Activated CD4-positive, alpha-beta T cell treated with anti-CD3 and anti-CD28 coated beads, Interleukin-10, Interleukin-2, amounts not matched to agents 100 ng/mL and 50 ng/mL, durations not matched to agents 16 hours and 8 hours (primary cell): ENCODE measurements around the gene LIPC.

Source experiments
- DNase-seq: peaks from one replicate; pipeline ENCODE4 v3.0.0-alpha.2; 2020

LIPC gene

DNA sequence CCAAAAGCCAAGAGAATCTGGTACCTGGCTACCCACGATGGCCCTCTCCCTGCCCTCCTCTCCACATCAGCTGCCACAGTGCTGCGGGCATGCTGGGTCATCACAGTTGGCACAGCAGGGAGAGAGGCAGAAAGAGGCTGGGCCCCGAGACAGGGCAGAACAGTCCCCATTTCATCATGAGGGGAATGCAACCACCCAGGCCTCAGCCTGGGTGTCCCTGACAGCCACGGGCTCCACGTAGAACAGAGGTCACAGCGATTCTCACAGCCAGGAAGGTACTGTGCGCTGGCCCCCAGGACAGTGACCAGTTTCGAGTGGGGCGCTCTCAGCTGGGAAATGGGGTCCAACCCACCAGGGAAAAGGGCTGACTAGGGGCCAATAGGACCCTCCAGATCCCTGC lies 6.3 kb downstream of the LIPC start:
- no peak for DNase-seq

DNA sequence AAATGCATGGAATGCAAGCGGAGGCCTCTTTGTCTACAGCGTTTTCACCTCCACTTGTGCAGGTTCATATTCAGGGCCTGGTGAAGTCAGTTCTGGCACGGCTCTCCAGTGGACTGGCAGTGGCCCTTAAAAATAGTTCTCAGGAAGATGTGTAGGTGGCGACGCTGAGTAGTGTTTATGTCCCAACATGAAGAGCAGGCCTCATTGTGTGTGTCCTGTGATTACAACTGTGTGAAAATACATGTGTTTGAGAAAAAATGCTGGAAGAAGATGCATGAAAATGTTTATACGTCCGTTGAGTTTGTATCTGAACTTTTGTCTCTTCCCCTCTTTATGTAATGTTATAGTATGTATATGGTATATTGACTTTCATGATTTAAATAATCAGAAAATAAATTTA lies 7.2 kb downstream of the LIPC start:
- peak; percentile 47 for DNase-seq

DNA sequence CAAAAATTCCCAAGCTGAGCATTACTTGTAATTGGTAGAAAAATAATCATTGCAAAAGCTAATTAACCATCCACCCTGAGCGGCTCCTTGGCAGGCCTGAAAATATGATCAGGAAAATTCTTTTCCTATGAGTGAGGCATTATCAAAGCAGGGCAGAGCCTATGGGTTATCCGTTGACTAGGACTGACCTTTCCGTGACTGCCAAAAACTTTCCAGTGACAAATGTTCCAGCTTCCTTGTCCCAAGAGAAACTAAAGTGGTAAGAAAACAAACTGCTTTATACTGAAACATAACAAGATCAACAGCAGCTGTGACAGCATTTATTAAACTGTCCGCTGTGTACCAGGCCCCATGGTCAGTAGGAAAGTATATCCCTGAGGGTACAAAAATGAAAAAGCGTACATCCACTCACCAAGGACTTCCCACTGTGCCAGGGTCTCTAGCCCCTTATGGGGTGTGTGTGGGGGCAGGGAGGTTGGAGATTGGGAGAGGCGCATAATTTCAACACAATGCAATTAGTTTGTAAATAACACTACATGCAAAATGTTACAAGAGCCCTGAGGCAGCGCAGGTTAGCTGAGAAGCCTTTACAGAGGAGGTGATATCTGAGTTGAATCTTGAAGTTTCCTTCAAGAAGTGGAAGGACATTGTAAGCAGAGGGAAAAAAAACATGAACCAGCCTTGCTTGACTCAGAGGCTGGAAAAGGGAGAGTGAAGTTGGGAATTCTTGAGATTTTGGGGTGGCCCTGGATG lies 8.5 kb downstream of the LIPC start:
- no peak for DNase-seq

DNA sequence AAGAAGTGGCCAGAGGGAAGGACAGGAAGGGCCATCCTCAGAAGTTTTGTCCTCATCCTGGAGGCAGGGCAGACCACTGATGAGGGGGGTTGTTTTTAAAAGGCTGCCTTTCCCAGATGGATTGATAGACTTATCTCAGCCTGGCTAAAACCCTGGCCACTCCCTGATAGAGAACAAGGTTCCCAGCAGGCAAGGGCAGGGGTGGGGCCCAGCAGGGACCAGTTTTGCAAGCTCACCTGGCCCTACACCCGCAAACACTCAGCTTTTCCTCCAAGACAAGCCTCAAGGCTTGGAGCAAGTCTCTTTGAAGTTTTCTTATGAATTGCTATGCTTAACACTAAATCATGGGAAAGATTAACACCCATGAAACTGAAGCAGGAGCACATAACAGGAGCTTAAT lies 9.1 kb downstream of the LIPC start:
- DNase-seq, result no peak

DNA sequence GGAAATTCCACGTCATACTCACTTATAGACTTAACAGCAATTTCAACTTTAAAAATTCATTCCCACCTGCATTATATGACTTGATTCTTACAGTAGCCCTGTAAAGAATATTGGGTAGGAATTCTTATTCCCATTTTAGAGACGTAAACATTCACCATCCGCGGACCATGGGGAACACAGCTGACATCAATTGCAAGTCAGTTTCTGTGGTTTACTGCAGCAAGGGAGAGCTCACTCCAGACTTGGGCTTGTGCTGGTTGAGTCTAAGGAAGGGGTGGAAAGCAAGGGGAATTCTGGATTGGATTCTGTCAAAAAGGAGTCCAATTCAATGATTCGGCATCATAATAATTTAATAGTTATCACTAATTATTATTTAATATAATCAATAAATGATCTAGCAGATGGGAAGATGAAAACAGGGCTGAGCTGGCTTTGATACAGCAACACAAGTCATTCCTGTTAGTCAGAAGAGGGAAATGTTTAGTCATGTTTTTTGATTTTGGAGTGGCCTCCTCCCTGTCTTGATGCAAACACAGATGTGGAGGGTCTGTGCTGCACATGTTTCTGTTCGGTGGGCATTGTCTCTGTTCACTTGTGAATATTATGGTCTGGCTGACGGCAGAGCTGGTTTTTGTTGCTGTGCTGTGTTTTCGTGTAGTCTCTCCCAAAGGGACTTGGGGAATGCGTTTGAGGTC lies 9.7 kb downstream of the LIPC start:
- no peak for DNase-seq

DNA sequence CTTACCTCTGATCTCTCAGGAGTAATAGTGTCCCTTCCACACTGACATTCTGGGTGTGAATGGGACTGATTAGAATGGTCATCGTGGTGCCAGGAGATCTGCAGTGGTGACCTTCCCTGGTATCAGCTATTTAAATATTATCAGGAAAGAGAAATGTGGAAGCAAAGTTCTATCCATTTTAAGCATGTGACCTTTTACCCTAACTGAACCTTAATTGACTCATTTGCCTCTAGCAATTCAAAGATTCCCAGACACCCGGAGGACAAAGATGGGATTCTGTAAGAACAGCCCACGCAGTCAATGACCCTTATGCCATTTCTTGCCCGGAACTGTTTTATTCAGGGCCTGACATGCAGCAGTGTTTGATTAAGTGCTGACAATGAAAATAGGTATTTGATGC lies 10.3 kb downstream of the LIPC start:
- no peak for DNase-seq

DNA sequence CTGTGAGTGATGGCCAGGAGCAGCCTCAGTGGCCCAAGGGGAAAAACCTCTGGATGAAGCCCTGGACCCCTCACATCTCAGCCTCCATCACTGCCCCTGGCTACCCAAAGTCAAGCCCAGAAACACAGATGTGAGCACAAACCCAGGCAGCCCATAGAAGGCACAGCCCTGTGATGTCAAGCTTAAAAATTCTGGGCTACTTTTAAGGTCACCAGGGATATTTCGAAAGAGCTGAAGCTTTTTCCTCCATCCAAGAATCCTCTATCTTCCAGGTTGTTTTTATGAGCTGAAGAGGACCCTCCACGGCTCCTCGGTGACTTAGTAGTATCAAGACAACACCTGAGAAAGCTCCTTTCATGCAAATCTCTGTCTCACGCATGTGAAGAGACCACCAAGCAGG lies 11.5 kb downstream of the LIPC start:
- DNase-seq, result no peak

DNA sequence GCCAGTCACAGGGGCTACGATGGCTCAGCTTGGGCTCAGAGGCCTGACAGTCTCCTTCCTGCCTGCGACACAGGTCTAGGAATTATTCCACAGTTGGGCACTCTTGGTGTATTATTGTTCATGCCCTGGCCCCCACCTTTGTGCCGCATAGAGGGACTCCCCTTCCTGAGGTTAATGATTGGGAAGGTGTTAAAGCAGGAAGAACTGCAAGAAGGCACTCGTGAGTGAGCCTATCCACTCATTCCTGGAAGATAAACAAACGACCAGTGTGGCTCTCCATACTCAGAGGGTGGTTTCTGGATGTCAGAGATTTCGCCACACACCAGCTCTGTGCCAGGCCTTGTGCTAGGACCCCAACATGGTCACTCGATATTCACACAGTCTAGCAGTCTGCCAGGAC lies 12.3 kb downstream of the LIPC start:
- no peak for DNase-seq

DNA sequence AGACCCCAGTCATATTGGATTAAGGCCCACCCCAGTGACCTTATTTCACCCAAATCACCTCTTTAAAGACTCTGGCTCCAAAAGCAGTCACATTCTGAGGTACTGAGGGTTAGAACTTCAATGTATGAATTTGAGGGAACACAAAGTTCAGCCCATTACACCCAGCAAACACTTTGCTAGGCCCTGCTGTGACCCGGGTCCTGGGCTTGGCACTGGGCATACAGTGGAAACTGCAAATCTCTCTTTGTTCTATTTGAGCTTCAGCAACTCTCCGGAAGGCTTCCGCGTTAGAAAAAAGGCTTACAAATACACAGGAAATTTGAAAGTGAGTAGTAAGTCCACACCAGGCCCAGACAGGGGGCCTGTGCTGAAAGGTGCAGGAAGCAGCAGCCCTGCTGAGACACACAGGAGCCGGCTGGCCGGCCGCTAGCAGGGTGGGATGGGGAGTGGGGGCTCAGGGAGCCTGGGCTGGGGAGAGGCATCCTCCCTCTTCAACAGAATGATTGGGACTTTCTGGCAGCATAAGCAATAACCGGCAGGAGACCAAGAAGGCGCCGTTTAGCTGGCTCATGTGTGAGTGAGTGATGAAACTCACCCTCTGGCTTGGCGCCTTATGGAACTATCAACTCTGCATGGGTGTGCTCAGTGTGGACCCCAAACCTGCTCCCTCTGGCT lies 13.0 kb downstream of the LIPC start:
- DNase-seq, result no peak

DNA sequence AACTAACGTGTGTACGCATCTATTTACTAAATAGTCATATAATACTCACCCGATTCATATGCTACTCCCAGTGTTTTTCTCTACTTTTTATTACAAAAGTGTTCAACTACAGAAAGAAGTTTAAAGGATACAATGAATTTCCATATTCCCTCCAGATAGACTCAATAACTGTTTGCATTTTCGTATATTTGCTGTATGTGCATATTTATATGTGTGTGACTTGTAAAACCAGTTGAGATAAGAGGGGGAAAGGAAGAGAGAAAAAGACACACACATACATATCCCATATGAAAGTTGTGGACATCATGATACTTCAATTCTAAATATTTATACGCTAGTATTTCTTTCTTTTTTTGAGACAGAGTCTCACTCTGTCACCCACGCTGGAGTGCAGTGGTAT lies 14.1 kb downstream of the LIPC start:
- no peak for DNase-seq

DNA sequence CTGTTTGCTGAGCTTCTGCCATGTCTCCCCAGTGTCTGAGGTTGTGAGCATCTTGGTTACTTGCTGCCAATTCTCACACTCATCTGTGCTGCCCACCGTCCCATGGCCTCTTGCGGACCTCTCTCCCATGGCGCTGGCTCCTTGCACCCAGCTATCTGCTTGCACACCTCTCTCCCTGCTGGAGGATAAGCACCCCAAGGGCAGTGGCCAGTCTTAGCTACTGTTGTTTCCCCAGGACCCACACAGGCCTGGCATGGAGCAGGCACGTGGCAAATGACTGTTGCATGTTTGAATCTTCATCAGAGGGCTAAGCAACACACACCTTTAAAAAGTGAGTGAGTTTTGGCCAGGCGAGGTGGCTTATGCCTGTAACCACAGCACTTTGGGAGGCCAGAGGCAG lies 14.7 kb downstream of the LIPC start:
- no peak for DNase-seq

DNA sequence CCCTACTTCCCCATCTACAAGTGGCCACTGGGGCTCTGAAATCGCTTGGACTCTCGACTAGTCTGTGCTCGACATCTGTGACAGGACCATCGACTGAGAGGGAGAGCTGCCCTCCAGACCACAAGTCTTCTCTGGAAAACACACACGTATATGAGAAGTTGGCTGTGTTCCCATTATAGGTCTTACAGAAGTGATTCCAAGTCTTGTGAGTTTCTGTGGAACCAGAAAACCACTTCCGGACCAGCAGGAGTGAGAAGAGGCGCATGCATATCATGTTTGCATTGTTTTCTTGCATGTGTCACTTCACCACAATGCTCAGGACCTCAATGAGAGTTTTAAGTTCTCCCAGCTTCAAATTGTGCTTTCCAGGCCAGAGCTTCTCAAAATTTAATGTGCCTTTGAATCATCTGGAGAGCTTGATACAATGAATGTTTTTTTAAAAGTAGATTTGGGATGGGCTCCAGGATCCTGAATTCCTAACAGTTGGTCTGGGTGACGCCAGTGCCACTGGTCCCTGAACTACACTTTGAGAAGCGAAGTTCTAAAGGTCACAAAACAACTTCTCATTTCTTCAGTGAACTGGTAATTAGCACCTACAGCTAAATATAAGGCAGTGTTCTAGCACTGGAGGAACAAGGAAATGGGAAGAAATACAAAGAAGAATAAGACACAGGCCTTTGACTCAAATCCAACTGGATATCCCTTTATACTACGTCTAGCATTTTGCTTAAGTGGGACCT lies 15.7 kb downstream of the LIPC start:
- no peak for DNase-seq

DNA sequence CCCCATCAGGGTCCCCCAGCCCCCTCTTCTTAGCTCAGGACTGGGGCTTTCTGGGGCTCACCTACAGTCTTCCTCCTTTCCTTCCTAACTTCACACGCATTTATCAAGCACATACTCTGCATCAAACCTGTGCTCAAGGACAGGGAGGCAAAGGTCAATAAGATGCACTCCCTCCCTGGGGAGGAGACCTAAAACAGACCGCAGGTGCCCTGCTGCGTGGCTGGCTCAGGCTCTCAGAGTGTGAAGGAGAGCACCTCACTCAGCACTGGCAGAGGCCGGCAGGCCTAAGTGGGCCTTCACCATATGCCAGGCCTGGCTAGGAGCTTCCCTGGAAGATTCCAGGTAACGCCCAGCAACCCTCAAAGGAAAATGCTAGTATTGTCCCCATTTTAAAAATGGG lies 16.5 kb downstream of the LIPC start:
- no peak for DNase-seq

DNA sequence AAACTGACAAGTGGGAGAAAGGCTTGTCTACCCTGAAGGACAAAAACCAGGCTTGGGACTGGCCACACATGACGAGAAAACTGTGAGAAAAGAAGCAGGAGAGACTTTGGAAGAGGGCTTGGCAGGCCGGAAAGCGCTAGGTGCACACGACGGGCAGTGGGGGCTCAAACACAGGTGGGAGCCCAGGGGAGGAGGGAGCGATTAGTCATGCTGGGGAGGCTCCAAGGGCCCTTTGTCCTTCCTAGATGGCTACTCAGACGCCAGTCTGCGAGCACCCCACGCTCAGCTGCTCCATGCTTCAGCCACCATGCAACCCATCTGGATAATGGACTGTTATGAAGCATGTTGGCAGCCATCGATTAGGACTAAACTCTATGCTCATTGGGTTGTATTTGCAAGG lies 17.1 kb downstream of the LIPC start:
- DNase-seq, result no peak

DNA sequence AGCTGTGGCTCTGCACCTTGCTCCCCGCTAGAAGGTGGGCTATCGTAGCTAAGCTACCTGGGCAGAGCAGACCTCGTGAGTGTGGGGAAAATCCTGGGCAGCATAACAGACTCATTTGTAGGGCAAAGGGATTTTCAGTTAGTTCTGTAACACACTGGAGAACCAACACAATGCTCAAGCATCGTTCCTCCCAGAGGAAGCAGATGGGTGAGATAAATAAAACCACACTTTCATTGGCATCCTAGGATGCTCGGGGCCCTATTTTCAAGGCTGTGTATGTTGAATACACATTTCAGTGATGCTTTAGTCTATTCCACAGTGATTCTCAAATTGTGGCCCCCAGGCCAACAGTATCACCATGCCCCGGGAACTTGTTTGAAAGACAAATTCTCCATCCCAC lies 20.0 kb downstream of the LIPC start:
- DNase-seq, result no peak

DNA sequence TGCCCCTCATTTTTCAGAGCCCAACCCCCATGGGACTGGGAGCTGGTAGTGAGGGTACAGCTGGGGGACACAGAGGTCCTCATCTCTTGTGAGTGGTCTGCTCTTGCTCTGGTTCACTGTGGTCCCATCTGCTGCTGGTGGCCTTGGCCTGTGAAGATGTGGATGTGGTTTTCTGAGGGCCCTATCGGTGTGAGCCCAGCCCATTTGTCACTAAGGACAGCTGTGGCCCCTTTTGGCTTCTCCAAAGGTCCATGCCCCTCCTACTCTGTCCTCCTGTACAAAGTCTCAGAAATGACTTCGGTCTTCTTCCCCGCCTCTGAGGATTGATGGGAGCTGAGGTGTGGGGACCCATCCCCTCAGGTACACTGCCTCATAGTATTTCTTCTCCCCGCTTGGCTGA lies 21.0 kb downstream of the LIPC start:
- no peak for DNase-seq

DNA sequence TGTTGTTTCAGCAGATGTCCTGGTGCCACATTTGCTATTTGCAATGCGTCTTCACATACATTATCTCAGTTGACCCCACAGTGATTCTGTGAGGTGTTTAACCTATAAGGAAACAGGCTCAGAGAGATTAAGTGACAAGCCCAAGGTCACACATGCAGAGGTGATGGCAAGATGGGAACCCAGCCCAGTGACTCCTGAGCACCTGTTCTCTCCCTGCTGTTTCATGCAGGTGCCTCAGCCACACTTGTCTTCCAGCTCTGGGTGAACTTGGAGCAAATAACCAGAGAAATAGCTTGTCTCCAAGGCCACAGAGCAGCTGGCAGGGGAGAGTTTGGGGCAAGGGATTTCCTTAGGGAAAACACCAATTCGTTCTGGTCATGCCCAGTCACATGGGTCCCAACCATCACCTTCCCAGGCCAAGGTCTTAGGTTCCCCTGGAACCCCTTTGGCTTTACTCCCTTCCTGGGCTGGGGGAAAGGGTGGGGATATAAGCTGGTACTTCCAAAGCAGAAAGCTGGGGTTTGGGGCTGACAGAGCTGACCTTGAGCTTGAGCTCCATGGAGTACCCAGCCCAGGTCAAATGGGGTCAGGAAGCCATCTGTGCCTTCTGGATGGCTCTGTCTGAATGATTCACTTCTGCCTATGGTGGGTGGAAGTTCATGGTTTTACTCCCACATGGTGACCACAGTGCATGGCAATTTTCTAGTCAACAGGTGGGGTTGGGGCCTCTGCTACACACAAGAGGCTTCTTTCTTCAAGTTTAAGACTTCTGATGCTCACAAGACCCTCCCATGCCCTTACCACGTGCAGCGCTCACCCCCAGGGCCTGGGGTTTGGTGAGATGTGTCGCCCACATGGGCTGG lies 22.4 kb downstream of the LIPC start:
- peak; percentile 41 for DNase-seq

DNA sequence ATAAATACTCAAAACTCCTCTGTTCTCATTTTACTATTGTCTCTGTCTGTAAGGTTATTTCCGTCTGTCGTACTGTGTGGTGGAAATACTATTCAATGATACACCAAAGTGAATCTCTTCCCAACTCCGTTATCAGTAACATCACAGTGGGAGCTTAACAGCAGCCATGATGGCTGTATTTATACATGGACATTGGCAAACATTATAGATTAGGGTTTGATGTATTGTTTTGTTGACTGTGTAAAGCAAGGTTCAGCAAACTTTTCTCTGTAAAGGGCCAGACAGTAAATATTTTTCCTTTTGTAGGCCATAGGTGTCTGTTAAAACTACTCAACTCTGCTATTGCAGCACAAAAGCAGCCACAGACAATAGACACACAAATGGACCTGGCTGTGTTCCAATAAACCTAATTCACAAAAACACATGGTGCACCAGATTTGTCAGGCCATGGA lies 23.2 kb downstream of the LIPC start:
- no peak for DNase-seq

DNA sequence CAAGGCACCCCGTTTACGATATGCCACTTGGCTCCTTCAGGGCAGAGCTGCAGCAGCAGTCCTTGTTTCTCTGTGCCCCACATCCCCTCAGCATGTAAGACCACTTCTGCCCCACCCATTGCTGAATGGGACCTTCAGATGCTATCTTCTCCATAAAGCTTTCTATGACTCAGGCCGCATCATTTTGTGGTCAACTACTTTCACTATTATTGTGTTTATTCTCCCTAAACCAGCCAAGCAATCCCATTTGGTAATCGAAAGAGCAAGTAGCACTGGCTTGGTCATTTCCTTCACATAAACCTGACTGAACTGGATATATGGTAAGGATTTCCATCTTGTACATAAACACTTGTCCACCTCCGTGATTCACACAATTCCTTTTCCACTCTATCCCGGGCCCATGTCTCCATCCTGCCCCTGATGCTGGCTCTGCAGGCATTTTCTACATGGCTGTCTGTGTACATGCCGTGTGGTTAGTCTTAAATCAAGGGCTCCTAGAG lies 25.7 kb downstream of the LIPC start:
- peak; percentile 83 for DNase-seq

DNA sequence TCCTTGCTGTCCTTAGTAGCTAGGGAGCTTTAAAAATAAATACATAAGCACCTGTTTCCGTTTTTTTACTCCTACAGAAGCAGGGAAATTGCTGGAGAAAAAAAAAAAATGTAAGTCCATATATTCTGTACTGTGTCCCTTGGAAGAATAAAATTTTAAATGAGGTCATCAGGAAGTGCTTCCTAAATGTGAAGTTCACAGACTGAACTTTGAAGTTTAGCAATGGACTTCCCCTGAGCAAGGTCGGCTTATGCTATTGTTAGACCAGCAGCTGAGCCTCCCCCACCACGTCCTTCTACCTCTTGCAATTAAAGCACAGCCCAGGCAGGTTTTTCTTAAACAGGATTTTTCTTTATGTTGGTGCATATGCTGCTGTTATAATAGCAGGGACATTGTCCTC lies 26.3 kb downstream of the LIPC start:
- DNase-seq, result no peak

DNA sequence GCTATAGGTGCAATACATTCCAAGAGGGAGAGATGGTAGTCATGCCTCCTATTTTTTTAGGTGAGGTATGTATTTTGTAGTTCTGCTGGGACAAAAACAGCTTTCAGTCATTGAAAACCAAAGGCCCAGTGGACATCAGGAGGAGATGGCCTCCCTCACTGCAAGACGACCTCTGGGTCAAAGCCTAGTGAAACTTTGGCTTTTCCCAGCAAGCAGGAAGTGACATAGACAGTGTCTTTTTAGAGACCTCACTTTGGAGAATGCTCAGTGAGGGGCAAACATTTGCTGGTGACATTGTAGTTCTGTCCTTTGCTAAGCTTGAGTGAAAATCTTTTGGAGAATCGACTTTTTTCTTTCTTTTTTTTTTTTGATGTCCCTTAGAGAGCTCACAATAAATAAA lies 27.3 kb downstream of the LIPC start:
- no peak for DNase-seq

DNA sequence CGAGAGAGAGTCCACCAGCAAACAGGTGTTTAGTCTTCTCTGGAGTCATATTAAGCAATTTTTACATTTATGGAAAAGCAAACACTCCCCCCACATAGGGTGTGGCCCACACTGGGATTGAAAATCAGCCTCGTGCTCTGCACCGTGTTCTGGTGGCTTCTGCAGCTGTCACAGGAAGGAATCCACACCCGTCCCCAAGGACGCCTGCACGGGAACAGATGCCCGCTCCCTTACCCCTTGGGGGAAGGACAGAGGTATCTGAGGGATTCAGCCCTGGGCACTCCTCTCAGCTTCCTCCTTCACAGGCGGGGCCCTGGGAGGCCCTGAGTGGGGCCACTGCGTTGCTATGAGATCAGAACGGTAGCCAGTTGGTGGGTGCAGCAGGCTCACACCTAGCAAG lies 27.8 kb downstream of the LIPC start:
- no peak for DNase-seq
